ENCODE results near the gene TAS1R1. TPM values are rescaled to one million over a fixed set of nuclear protein-coding genes. Genes with fewer than 3 reads are reported as not detected.

The TAS1R1 gene
- total RNA-seq, 1 donor from 2014 or later = not detected

GRCh38 chr1:6544831-6545230, 10.3 kb upstream of the TAS1R1 start:
- Mint-ChIP-seq H3K27me3 (ENCODE audit: low read depth) (no peaks in the 10 kb centered on the region), H3K9me3 (ENCODE audit: low read depth) (no peaks in the 10 kb centered on the region), H3K4me1 (ENCODE audit: low read depth) (peaks cover 19% of the 10 kb centered on the region), H3K36me3 (ENCODE audit: low read depth) (peaks cover 24% of the 10 kb centered on the region), H3K27ac (ENCODE audit: unreplicated experiment) (no peak overlapping the region), H3K4me3 (ENCODE audit: unreplicated experiment) (no peak overlapping the region)
- TF ChIP-seq, protein P1, sequence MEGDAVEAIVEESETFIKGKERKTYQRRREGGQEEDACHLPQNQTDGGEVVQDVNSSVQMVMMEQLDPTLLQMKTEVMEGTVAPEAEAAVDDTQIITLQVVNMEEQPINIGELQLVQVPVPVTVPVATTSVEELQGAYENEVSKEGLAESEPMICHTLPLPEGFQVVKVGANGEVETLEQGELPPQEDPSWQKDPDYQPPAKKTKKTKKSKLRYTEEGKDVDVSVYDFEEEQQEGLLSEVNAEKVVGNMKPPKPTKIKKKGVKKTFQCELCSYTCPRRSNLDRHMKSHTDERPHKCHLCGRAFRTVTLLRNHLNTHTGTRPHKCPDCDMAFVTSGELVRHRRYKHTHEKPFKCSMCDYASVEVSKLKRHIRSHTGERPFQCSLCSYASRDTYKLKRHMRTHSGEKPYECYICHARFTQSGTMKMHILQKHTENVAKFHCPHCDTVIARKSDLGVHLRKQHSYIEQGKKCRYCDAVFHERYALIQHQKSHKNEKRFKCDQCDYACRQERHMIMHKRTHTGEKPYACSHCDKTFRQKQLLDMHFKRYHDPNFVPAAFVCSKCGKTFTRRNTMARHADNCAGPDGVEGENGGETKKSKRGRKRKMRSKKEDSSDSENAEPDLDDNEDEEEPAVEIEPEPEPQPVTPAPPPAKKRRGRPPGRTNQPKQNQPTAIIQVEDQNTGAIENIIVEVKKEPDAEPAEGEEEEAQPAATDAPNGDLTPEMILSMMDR (IDR thresholded peaks at IDR 0.05) = no peak
- DNase-seq (ENCODE audit: low spot score) = no peak

GRCh38 chr1:6545276-6546112, 9.6 kb upstream of the TAS1R1 start:
- Mint-ChIP-seq H3K27me3 (ENCODE audit: low read depth) (no peaks in the 10 kb centered on the region), H3K27ac (ENCODE audit: unreplicated experiment) (peak overlapping the region; percentile 60), H3K36me3 (ENCODE audit: low read depth) (peaks cover 25% of the 10 kb centered on the region), H3K9me3 (ENCODE audit: low read depth) (no peaks in the 10 kb centered on the region), H3K4me3 (ENCODE audit: unreplicated experiment) (no peak overlapping the region), H3K4me1 (ENCODE audit: low read depth) (peaks cover 18% of the 10 kb centered on the region)
- TF ChIP-seq, protein P1 (IDR thresholded peaks at IDR 0.05) = no peak
- no peak for DNase-seq (ENCODE audit: low spot score)

- no peaks in the 10 kb centered on the region for H3K9me3 Mint-ChIP-seq (ENCODE audit: low read depth)
- peaks cover 18% of the 10 kb centered on the region for H3K4me1 Mint-ChIP-seq (ENCODE audit: low read depth)
- TF ChIP-seq, protein P1 (IDR thresholded peaks at IDR 0.05) = no peak
- DNase-seq (ENCODE audit: low spot score) = no peak
- no peak overlapping the region for H3K4me3 Mint-ChIP-seq (ENCODE audit: unreplicated experiment)
- H3K27me3 Mint-ChIP-seq (ENCODE audit: low read depth) = no peaks in the 10 kb centered on the region
- peaks cover 25% of the 10 kb centered on the region for H3K36me3 Mint-ChIP-seq (ENCODE audit: low read depth)
- H3K27ac Mint-ChIP-seq (ENCODE audit: unreplicated experiment) = peak overlapping the region; percentile 13
These were observed 8.8 kb upstream of the TAS1R1 start for GRCh38 chr1:6546326-6546725.

DNA sequence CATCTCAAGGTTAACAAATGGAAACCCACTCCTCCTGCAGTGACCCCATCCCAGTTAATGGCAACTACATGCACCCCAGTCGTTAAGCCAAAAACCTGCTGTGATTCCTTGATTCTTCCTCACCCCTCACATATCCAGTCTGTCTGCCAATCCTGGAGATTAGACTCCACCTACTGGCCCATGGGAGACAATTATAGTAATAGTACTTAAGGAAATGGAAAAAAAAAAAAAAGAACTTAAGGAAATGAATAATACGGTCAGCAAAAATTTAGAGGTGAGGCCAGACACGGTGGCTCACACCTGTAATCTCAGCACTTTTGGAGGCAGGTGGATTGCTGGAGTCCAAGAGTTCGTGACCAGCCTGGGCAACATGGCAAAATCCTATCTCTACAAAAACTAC, 7.8 kb upstream of the TAS1R1 start:
- Mint-ChIP-seq H3K27me3 (ENCODE audit: low read depth) (no peaks in the 10 kb centered on the region), H3K4me1 (ENCODE audit: low read depth) (peaks cover 15% of the 10 kb centered on the region), H3K27ac (ENCODE audit: unreplicated experiment) (no peak overlapping the region), H3K36me3 (ENCODE audit: low read depth) (peaks cover 22% of the 10 kb centered on the region), H3K9me3 (ENCODE audit: low read depth) (no peaks in the 10 kb centered on the region), H3K4me3 (ENCODE audit: unreplicated experiment) (no peak overlapping the region)
- no peak for DNase-seq (ENCODE audit: low spot score)
- TF ChIP-seq, protein P1 (IDR thresholded peaks at IDR 0.05) = peak; percentile 61

DNA sequence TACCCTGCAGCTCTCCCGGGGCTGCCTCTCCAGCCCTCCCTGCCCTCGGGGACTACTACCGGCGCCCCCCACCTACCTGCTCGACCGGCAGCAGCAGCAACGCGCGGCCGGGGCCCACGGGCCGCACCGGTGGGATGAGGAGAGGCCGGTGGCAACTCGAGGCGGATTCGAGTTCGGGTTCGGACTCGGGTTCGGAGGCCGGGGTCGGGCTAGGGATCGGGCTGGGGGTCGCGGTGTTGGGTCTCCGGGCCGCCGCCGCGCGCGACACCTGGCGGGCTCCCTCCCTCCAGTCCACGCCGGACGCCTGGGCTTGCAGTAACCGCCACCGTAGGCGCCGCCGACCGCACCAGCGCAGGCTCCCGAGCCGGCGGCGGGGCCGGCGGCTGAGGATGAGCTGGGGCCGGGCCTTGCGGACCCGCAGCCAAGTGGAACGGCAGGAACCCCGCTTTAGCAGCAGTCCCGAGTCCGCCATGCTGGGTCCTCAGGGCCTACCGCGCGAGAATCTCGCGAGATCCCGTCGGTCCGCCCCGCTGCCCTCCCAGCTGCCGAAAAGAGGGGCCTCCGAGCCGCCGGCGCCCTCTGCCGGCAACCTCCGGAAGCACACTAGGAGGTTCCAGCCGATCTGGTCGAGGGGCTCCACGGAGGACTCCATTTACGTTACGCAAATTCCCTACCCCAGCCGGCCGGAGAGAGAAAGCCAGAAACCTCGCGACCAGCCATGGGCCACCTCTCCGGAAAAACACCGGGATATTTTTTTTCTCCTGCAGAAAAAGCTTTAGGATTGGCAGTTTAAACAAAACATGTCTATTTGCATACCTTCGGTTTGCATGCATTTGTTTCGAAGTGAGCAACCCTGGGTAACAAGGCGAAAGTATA, 838 bp upstream of the TAS1R1 start, which contains the start of gene NOL9:
Gene NOL9, minus strand, starts transcription at position 483 of the 876 bp plus-strand sequence. Its CDS starts 11 bp downstream, at position 472.
- Mint-ChIP-seq H3K27ac (ENCODE audit: unreplicated experiment) (peak within 1 kb of the TSS; percentile 22), H3K9me3 (ENCODE audit: low read depth) (no peaks in the 10 kb centered on the region), H3K36me3 (ENCODE audit: low read depth) (peaks cover 4% of the 10 kb centered on the region), H3K27me3 (ENCODE audit: low read depth) (no peaks in the 10 kb centered on the region), H3K4me1 (ENCODE audit: low read depth) (peaks cover 17% of the 10 kb centered on the region), H3K4me3 (ENCODE audit: unreplicated experiment) (peak within 1 kb of the TSS; percentile 81)
- DNase-seq (ENCODE audit: low spot score) = peak; percentile 96
- TF ChIP-seq, protein P1 (IDR thresholded peaks at IDR 0.05) = peak; percentile 92

All from chondrocyte (in vitro differentiated cells).